Activated CD4-positive, alpha-beta memory T cell treated with anti-CD3 and anti-CD28 coated beads, Interleukin-2, amount 10 ng/mL, durations not matched to agents 7 days and 5 days (primary cell): ENCODE results near the gene NUDT4. TPM values are rescaled to one million over a fixed set of nuclear protein-coding genes. Genes with fewer than 3 reads are reported as not detected.
A peak's percentile ranks its signal among the peaks of the same experiment; 100 is the strongest.

Experiments
- CTCF ChIA-PET: fragments of 350-600 bp; sonication (Branson Sonifier 250); formaldehyde crosslinking; loops from one replicate; lab custom pipeline; 2021; ENCODE audit warnings: antibody characterized with exemption, inconsistent platforms; lab: Charles Lee
- POLR2A ChIA-PET: fragments of 350-600 bp; sonication (Branson Sonifier 250); formaldehyde crosslinking; loops from one replicate; lab custom pipeline; 2021; ENCODE audit warnings: antibody characterized with exemption; lab: Charles Lee
- DNase-seq: peaks from one replicate; pipeline ENCODE4 v3.0.0-alpha.2; 2020
- H3K27ac Mint-ChIP-seq: one replicate; pipeline ENCODE4 v1.8.0; 2021; ENCODE audit warnings: mild to moderate bottlenecking, mixed read lengths
- H3K27me3 Mint-ChIP-seq: one replicate; pipeline ENCODE4 v1.8.0; 2021; ENCODE audit warnings: mixed read lengths
- H3K36me3 Mint-ChIP-seq: one replicate; pipeline ENCODE4 v1.8.0; 2021; ENCODE audit warnings: low read depth, mixed read lengths
- H3K4me1 Mint-ChIP-seq: one replicate; pipeline ENCODE4 v1.8.0; 2021; ENCODE audit warnings: mixed read lengths
- H3K4me3 Mint-ChIP-seq: one replicate; pipeline ENCODE4 v1.8.0; 2021; ENCODE audit warnings: mild to moderate bottlenecking, mixed read lengths
- H3K9me3 Mint-ChIP-seq: one replicate; pipeline ENCODE4 v1.8.0; 2021; ENCODE audit warnings: mixed read lengths
- total RNA-seq, 2 experiments: library from RNA; stranded (reverse); gene quantifications; one replicate each; pipeline ENCODE4 v1.2.3, GENCODE V29; 2021

The NUDT4 gene
- total RNA-seq, 2 experiments from 2014 or later = 44.2 to 47.3 TPM

DNA sequence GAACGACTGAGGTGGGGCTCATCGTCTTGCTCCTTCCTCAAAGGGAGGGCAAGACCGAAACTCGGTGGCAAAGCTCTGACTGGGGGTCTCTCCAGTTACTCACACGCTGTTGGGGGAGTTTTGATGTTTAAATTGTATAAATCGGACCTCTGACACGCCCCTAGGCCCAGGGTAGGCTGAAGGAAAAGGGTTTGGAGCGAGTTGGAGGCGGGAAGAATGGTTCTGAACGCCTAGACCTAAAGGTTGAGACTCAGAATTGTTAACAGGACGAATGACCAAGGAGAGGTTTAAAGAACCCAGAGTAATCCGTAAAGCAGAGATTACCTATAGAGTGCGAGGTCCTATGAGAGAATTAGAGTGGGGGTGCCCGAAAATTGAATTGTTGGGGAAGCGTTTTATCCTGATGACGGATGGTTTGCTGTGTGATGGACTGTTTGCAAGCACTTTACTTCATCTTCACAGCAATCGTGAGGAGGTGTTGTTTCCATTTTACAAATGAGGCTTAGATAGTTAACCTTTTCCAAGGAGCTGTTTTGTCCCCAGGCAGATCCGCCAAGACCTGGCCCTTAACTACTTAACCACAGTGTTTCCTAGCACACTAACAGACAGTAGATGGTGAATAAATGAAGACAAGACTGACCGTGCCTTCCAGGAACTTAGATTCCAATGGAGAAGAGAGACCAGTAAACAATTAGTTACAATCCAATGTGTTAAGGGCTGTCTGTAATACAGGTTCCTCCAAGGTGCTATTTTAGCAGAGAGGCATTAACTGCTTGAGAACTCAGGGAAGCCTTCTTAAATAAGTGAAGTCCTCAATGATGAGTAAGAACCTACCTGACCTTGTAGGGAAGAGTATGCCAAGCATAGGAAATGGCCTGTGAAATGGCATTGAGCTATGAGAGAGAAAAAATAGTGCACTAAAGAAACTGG lies 65.0 kb downstream of the NUDT4 start:
- Mint-ChIP-seq H3K27me3 (no peaks in the 10 kb centered on the region), H3K27ac (peak overlapping the region; percentile 95), H3K4me3 (peak overlapping the region; percentile 97), H3K36me3 (peaks cover 10% of the 10 kb centered on the region), H3K4me1 (peaks cover 44% of the 10 kb centered on the region), H3K9me3 (no peaks in the 10 kb centered on the region)
- DNase-seq = no peak
- ChIA-PET POLR2A (interaction anchor here (0.6 to 2.4 kb wide), 20 partner anchors 9 to 1297 kb away, joined by 3 to 17 read pairs (median 4); partner anchors contain the start of genes BTG1, CRADD, MRPL42 and SOCS2), CTCF (interaction anchor here (1.1 to 2.8 kb wide), 6 partner anchors 20 to 658 kb away, joined by 3 to 11 read pairs (median 4); partner anchors contain the start of gene MRPL42)

DNA sequence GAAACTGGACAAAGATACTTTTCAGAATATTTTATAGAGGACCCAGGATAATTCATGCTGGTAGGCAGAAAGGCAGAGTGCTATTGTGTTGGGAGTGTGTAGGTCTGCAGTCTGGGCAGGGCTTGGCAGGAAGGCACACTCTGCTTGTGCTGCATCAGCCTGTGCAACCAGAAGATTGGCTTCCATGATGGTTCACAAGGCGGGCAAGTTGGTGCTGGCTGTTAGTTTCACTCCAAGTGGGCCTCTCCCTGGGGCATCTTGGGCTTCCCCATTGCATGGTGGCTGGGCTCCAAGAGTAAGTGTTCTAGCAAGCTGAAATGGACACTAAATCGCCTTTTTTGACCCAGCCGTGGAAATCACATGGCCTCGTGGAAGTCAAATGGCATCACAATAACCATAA lies 65.9 kb downstream of the NUDT4 start:
- Mint-ChIP-seq H3K27me3 (no peaks in the 10 kb centered on the region), H3K4me1 (peaks cover 42% of the 10 kb centered on the region), H3K9me3 (no peaks in the 10 kb centered on the region), H3K4me3 (no peak overlapping the region), H3K27ac (no peak overlapping the region), H3K36me3 (peaks cover 10% of the 10 kb centered on the region)
- CTCF ChIA-PET = interaction anchor here (1.5 to 2.0 kb wide), 2 partner anchors 59 to 658 kb away, joined by 5 to 8 read pairs; no protein-coding TSS in a partner anchor
- no peak for DNase-seq
- POLR2A ChIA-PET = interaction anchor here (2.3 kb wide), 1 partner anchor 28 kb away, joined by 7 read pairs; no protein-coding TSS in a partner anchor

DNA sequence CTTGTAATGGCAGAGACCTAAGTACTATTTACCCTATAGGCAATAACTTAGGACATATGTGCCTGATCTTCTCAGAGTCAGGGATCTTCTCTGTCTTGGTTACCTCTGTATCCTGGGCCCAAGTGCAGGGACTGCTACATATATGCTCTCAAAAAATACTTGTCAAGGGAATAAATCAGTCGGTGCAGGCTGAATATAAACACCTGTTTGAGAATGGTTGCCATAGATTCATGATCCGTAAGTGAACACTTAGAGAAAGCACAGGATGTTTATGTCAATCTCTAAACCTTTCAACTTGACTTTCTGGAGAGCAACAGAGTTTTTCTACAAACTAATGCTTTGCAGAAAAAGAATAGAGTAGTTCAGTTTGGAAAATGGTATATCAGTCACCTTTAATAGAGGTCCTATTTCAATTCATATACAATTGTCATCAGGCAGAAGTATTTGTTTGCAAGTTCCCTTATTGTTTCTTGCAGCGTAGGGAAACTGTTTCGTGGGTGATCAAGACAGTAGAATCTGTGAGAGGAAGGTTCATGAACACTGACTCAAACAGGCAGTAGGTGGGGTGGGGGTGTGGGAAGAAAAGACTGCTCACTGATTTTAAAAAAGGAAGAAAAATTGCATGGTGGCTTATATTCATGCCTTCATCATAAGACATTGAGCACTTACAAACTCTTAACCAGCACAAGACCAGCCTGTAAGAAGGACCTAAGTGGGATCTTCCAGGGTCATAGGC lies 70.0 kb downstream of the NUDT4 start:
- Mint-ChIP-seq H3K27ac (peak overlapping the region; percentile 7), H3K27me3 (no peaks in the 10 kb centered on the region), H3K9me3 (no peaks in the 10 kb centered on the region), H3K36me3 (no peaks in the 10 kb centered on the region), H3K4me3 (no peak overlapping the region), H3K4me1 (peaks cover 25% of the 10 kb centered on the region)
- no peak for DNase-seq
- POLR2A ChIA-PET = no interaction called here
- CTCF ChIA-PET = no interaction called here

DNA sequence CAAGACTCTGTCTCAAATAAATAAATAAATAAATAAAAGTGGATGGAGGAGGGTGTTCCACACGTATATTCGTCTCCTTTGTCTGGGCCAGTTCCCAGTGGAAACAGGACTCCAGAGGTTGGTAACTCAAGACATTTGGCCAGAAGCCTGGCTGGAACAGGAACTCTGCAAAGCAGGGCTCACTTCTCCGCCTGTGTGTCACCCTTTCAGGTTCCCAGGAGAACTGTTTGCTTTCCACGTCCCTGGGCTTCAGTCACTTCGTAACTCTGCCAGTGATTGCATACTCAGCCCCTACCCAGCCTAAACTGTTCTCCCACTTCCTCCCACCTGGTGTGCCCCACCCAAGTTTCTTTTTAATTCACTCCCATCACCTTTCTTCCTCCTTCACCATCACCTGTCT lies 71.1 kb downstream of the NUDT4 start:
- Mint-ChIP-seq H3K36me3 (no peaks in the 10 kb centered on the region), H3K27ac (no peak overlapping the region), H3K9me3 (no peaks in the 10 kb centered on the region), H3K4me1 (peaks cover 20% of the 10 kb centered on the region), H3K4me3 (no peak overlapping the region), H3K27me3 (no peaks in the 10 kb centered on the region)
- POLR2A ChIA-PET = no interaction called here
- DNase-seq = no peak
- CTCF ChIA-PET = no interaction called here

DNA sequence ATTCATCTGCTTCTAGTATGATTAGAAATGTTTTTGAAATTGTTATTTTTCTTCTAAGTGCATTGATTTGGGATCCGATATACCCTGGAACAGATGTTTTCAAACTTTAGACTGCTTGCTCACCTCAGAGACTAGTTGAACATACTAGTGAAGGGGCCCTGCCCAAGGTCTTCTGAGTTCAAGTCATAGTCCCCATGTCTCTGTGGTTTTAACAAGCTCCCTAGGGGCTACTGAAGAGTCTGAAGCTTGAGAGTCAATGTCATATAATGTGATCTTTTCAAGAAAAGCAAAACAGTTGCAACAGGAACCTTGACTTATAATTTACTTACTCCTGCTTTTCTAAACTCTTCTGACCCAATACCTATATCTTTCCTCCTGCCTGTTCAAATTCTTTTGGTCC lies 71.6 kb downstream of the NUDT4 start:
- no peaks in the 10 kb centered on the region for H3K27me3 Mint-ChIP-seq

DNA sequence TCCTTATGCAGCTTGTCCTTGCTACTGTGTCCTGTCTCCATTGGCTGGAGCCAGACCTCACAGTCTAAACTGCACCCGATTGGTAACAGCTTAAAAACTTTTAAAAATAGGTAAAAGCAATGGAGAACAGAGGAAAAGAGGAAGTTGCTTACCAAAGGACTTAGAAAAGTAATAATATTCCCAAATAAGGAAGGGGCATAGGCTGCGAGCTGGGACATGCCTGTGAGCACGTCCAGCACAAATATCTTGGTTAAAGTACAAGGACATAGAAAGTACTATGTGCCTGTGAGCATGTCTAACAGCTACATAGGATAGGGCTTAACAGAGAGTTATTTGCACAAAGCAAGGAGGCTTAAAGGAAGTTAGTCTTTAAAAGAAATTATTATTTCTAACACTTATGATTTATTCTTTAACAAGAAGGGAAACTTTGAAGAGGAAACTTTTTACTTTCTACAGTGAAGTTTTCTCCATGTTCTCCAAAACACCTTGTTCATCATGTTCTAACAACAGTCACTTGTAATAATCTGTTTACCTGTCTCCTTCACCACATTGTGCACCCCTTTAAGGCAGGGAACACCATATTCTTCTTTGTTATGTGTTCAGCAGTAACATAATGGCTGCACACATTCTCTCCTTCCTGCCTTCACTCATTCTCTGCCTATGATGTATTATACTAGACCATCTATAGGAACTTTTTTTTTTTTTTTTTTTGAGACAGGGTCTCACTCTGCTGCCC lies 73.9 kb downstream of the NUDT4 start:
- no peak for DNase-seq
- ChIA-PET POLR2A (interaction anchor here (1.9 kb wide), 1 partner anchor 10 kb away, joined by 6 read pairs; the partner anchor contains the start of gene UBE2N), CTCF (no interaction called here)
- Mint-ChIP-seq H3K4me3 (no peak overlapping the region), H3K36me3 (no peaks in the 10 kb centered on the region), H3K27ac (no peak overlapping the region), H3K27me3 (peaks cover 2% of the 10 kb centered on the region), H3K4me1 (peaks cover 20% of the 10 kb centered on the region), H3K9me3 (no peaks in the 10 kb centered on the region)

More for the DNA sequence above, 71.6 kb downstream of the NUDT4 start:
- H3K36me3 Mint-ChIP-seq = no peaks in the 10 kb centered on the region
- H3K9me3 Mint-ChIP-seq = no peaks in the 10 kb centered on the region
- no peak for DNase-seq
- no peak overlapping the region for H3K4me3 Mint-ChIP-seq
- POLR2A ChIA-PET = no interaction called here
- CTCF ChIA-PET = interaction anchor here (0.6 kb wide), 1 partner anchor 520 kb away, joined by 3 read pairs; no protein-coding TSS in a partner anchor
- peaks cover 20% of the 10 kb centered on the region for H3K4me1 Mint-ChIP-seq
- H3K27ac Mint-ChIP-seq = no peak overlapping the region

DNA sequence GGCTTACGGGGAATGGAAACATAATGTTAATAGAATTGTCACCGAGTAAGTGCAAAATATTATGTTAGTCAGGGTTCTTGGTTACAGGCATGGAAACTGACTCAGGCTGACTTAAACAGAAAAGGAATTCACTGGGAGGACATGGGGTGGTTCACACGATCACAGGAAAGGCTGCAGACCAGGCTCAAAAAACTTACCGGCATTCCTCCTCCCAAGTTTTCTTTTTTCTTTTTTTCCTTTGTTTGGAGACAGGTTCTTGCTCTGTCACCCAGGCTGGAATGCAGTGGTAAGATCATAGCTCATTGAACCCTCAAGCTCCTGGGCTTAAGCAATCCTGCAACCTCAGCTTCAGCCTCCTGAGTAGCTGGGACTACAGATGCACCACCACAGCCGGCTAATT lies 75.9 kb downstream of the NUDT4 start:
- H3K27me3 Mint-ChIP-seq = peaks cover 2% of the 10 kb centered on the region
- POLR2A ChIA-PET = no interaction called here
- no peaks in the 10 kb centered on the region for H3K36me3 Mint-ChIP-seq
- no peak for DNase-seq
- no peak overlapping the region for H3K4me3 Mint-ChIP-seq
- CTCF ChIA-PET = no interaction called here
- no peak overlapping the region for H3K27ac Mint-ChIP-seq
- no peaks in the 10 kb centered on the region for H3K9me3 Mint-ChIP-seq
- H3K4me1 Mint-ChIP-seq = peaks cover 7% of the 10 kb centered on the region

DNA sequence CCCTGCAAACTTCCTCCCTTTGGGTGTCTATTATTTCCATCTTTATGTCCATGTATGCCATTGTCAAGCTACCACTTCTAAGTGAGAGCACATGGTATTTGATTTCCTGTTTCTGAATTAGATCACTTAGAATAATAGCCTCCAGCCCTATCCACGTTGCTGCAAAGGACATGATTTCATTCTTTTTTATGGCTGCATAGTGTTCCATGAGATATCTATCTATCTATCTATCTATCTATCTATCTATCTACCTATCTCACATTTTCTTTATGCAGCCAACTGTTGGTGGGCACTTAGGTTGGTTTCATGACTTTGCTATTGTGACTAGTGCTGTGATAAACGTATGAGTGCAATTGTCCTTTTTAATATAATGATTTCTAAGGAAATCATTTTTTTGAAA lies 78.4 kb downstream of the NUDT4 start:
- POLR2A ChIA-PET = no interaction called here
- Mint-ChIP-seq H3K27ac (no peak overlapping the region), H3K27me3 (peaks cover 2% of the 10 kb centered on the region), H3K4me1 (peaks cover 2% of the 10 kb centered on the region), H3K9me3 (no peaks in the 10 kb centered on the region), H3K4me3 (no peak overlapping the region), H3K36me3 (no peaks in the 10 kb centered on the region)
- no peak for DNase-seq
- CTCF ChIA-PET = no interaction called here

Other genes with a start within 250 kb of the NUDT4 start
- 100 to 1,000 TPM; 159 to 170 TPM for gene UBE2N, start 64.0 kb downstream of the NUDT4 start, total RNA-seq
- gene MRPL42, start 89.6 kb downstream of the NUDT4 start, total RNA-seq = 10 to 100 TPM; 57.2 to 58.0 TPM
- gene SOCS2, start 194.8 kb downstream of the NUDT4 start, total RNA-seq = 10 to 100 TPM; 44.3 to 47.3 TPM